Left colon (tissue), 2 donors: ENCODE data around the gene TMEM192. TPM values are rescaled to one million over a fixed set of nuclear protein-coding genes. Genes with fewer than 3 reads are reported as not detected.
"Not testable (repeated sequence)": the region's sequence is repeated elsewhere in the genome, so short reads cannot be mapped to it uniquely, and the experiment has no call there.

Source experiments
- ATAC-seq: fragments of 200-7000 bp; cut with Tn5 transposase; one replicate; pipeline ENCODE4 v1.9.1; 2020; ENCODE audit warnings: mild to moderate bottlenecking, moderate library complexity
- DNase-seq, 2 donors: peaks; one replicate each; pipeline ENCODE4 v3.0.0-alpha.2; 2020
- intact Hi-C, 2 donors: fragments of 100-400 bp; cut with DNase I in 1 of 2; cut with micrococcal nuclease in 1 of 2; formaldehyde crosslinking; loops; one replicate each; pipeline versions ENCODE4 v1.11.2 to v1.14.0; 2022; cut with DNase I, micrococcal nuclease
- total RNA-seq, 2 donors: library from RNA; stranded (reverse); fragmentation: NEBNext Ultra II Directional; extraction: Animal tissue kit (Norgen Biotek cat#: 25700); gene quantifications; one replicate each; pipeline ENCODE4 v1.2.1, GENCODE V29; 2021
- donor health status: DM: no; HTN: no; CAD: no.
- donor health status: DM: yes; HTN: yes; CAD: no.

Gene TMEM192
- total RNA-seq, 2 donors from 2014 or later, result 19.4 TPM

DNA sequence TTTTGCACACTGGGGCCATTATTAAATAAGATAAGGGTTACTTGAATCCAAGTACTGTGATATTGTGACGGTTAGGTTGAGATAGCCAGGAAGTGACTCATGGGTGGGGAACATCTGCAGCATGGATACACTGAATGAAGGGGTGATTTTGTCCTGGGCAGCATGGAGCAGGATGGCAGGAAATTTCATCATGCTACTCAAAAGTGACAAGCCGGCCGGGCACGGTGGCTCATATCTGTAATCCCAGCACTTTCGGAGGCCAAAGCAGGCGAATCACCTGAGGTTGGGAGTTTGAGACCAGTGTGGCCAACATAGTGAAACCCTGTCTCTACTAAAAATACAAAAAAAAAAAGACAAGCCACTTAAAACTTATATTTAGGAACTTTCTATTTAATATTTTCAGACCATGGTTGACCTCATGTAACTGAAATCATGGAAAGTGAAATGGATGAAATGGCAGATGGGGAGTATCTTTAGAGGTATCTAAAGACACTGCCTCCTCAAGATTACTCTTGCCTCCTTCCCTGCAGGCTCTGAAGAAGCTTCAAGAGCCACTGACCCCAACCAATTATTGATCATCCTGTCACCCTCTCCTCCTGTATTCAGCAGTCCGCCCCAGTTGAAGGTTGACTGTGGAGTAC lies 84.8 kb downstream of the TMEM192 start:
- no peak for ATAC-seq
- DNase-seq, result no peak
- intact Hi-C loops, result no loop called here

- ATAC-seq, DNase-seq, intact Hi-C loops: not testable (repeated sequence)
These were observed 86.9 kb downstream of the TMEM192 start for GRCh38 chr4:165025782-165026181.

Other genes with a start within 250 kb of the TMEM192 start
- not detected for gene APELA, start 235.7 kb downstream of the TMEM192 start, total RNA-seq
- under 1 TPM in 1 of 2 donors, not detected in 1; 0.20 TPM for gene TRIM61, start 135.2 kb downstream of the TMEM192 start, total RNA-seq
- not detected for gene TRIM60, start 80.9 kb downstream of the TMEM192 start, total RNA-seq
- not detected for gene TRIM75, start 59.0 kb downstream of the TMEM192 start, total RNA-seq
- 10 to 100 TPM in 1 of 2 donors, 1 to 10 TPM in 1; 8.9 to 12.8 TPM for gene KLHL2, start 94.7 kb upstream of the TMEM192 start, total RNA-seq
- 100 to 1,000 TPM in 1 of 2 donors, 10 to 100 TPM in 1; 98.7 to 195 TPM for gene MSMO1, start 214.8 kb upstream of the TMEM192 start, total RNA-seq